Measurements from ENCODE around the gene MOCS1.

The MOCS1 gene

GRCh38 chr6:39930540-39930939, 3.7 kb downstream of the MOCS1 start:
- Histone ChIP-seq H3K4me1 (ENCODE audit: insufficient read depth, insufficient read length) (peaks cover 4% of the 10 kb centered on the region), H3K27me3 (ENCODE audit: insufficient read depth, insufficient read length) (peaks cover 13% of the 10 kb centered on the region), H3K4me3 (ENCODE audit: insufficient read length, low read depth) (no peak overlapping the region), H3K9ac (ENCODE audit: insufficient read length, low read depth) (no peak overlapping the region), H3K9me3 (ENCODE audit: insufficient read depth, low read length) (no peaks in the 10 kb centered on the region), H3K36me3 (ENCODE audit: insufficient read depth, insufficient read length, low read length) (peaks cover 12% of the 10 kb centered on the region)
- DNase-seq (ENCODE audit: low read depth, low spot score) = no peak
- no peak for TF ChIP-seq SUZ12 (IDR thresholded peaks at IDR 0.05; ENCODE audit: extremely low read depth, insufficient read depth, insufficient read length)
- no peak for TF ChIP-seq YY1 (IDR thresholded peaks at IDR 0.05; ENCODE audit: insufficient read depth, insufficient read length)
- no peak for TF ChIP-seq ZNF274 (IDR thresholded peaks at IDR 0.05; ENCODE audit: low read depth, low read length)

- H3K4me3 ChIP-seq (ENCODE audit: insufficient read length, low read depth) = no peak overlapping the region
Measured at GRCh38 chr6:39929733-39930461, 4.4 kb downstream of the MOCS1 start.

GRCh38 chr6:39929039-39929732, 5.1 kb downstream of the MOCS1 start:
- no peak overlapping the region for H3K4me3 ChIP-seq (ENCODE audit: insufficient read length, low read depth)
- H3K4me1 ChIP-seq (ENCODE audit: insufficient read depth, insufficient read length) = peaks cover 4% of the 10 kb centered on the region
- peaks cover 20% of the 10 kb centered on the region for H3K36me3 ChIP-seq (ENCODE audit: insufficient read depth, insufficient read length, low read length)
- no peak for DNase-seq (ENCODE audit: low read depth, low spot score)
- TF ChIP-seq SUZ12 (IDR thresholded peaks at IDR 0.05; ENCODE audit: extremely low read depth, insufficient read depth, insufficient read length) = no peak
- TF ChIP-seq YY1 (IDR thresholded peaks at IDR 0.05; ENCODE audit: insufficient read depth, insufficient read length) = no peak
- TF ChIP-seq ZNF274 (IDR thresholded peaks at IDR 0.05; ENCODE audit: low read depth, low read length) = no peak
- no peaks in the 10 kb centered on the region for H3K9me3 ChIP-seq (ENCODE audit: insufficient read depth, low read length)
- peaks cover 4% of the 10 kb centered on the region for H3K27me3 ChIP-seq (ENCODE audit: insufficient read depth, insufficient read length)
- H3K9ac ChIP-seq (ENCODE audit: insufficient read length, low read depth) = no peak overlapping the region

More at GRCh38 chr6:39929733-39930461, 4.4 kb downstream of the MOCS1 start:
- Histone ChIP-seq H3K9ac (ENCODE audit: insufficient read length, low read depth) (no peak overlapping the region), H3K4me1 (ENCODE audit: insufficient read depth, insufficient read length) (peaks cover 4% of the 10 kb centered on the region), H3K9me3 (ENCODE audit: insufficient read depth, low read length) (no peaks in the 10 kb centered on the region), H3K36me3 (ENCODE audit: insufficient read depth, insufficient read length, low read length) (peaks cover 19% of the 10 kb centered on the region), H3K27me3 (ENCODE audit: insufficient read depth, insufficient read length) (peaks cover 8% of the 10 kb centered on the region)
- TF ChIP-seq YY1 (IDR thresholded peaks at IDR 0.05; ENCODE audit: insufficient read depth, insufficient read length) = no peak
- TF ChIP-seq SUZ12 (IDR thresholded peaks at IDR 0.05; ENCODE audit: extremely low read depth, insufficient read depth, insufficient read length) = no peak
- no peak for TF ChIP-seq ZNF274 (IDR thresholded peaks at IDR 0.05; ENCODE audit: low read depth, low read length)
- no peak for DNase-seq (ENCODE audit: low read depth, low spot score)

GRCh38 chr6:39927159-39927558, 7.1 kb downstream of the MOCS1 start:
- TF ChIP-seq ZNF274 (IDR thresholded peaks at IDR 0.05; ENCODE audit: low read depth, low read length) = no peak

GRCh38 chr6:39926668-39927067, 7.6 kb downstream of the MOCS1 start:
- H3K4me3 ChIP-seq (ENCODE audit: insufficient read length, low read depth) = no peak overlapping the region
- no peaks in the 10 kb centered on the region for H3K9me3 ChIP-seq (ENCODE audit: insufficient read depth, low read length)
- no peak for DNase-seq (ENCODE audit: low read depth, low spot score)
- H3K9ac ChIP-seq (ENCODE audit: insufficient read length, low read depth) = no peak overlapping the region
- no peak for TF ChIP-seq SUZ12 (IDR thresholded peaks at IDR 0.05; ENCODE audit: extremely low read depth, insufficient read depth, insufficient read length)
- no peak for TF ChIP-seq YY1 (IDR thresholded peaks at IDR 0.05; ENCODE audit: insufficient read depth, insufficient read length)
- no peak for TF ChIP-seq ZNF274 (IDR thresholded peaks at IDR 0.05; ENCODE audit: low read depth, low read length)
- H3K36me3 ChIP-seq (ENCODE audit: insufficient read depth, insufficient read length, low read length) = peaks cover 36% of the 10 kb centered on the region
- H3K27me3 ChIP-seq (ENCODE audit: insufficient read depth, insufficient read length) = no peaks in the 10 kb centered on the region
- peaks cover 4% of the 10 kb centered on the region for H3K4me1 ChIP-seq (ENCODE audit: insufficient read depth, insufficient read length)

More at GRCh38 chr6:39927159-39927558, 7.1 kb downstream of the MOCS1 start:
- Histone ChIP-seq H3K9ac (ENCODE audit: insufficient read length, low read depth) (no peak overlapping the region), H3K36me3 (ENCODE audit: insufficient read depth, insufficient read length, low read length) (peaks cover 36% of the 10 kb centered on the region), H3K4me1 (ENCODE audit: insufficient read depth, insufficient read length) (peaks cover 4% of the 10 kb centered on the region), H3K4me3 (ENCODE audit: insufficient read length, low read depth) (no peak overlapping the region), H3K9me3 (ENCODE audit: insufficient read depth, low read length) (no peaks in the 10 kb centered on the region), H3K27me3 (ENCODE audit: insufficient read depth, insufficient read length) (no peaks in the 10 kb centered on the region)
- DNase-seq (ENCODE audit: low read depth, low spot score) = no peak

- no peak overlapping the region for H3K9ac ChIP-seq (ENCODE audit: insufficient read length, low read depth)
- H3K4me3 ChIP-seq (ENCODE audit: insufficient read length, low read depth) = no peak overlapping the region
- H3K27me3 ChIP-seq (ENCODE audit: insufficient read depth, insufficient read length) = no peaks in the 10 kb centered on the region
- TF ChIP-seq ZNF274 (IDR thresholded peaks at IDR 0.05; ENCODE audit: low read depth, low read length) (no peak), YY1 (IDR thresholded peaks at IDR 0.05; ENCODE audit: insufficient read depth, insufficient read length) (no peak), SUZ12 (IDR thresholded peaks at IDR 0.05; ENCODE audit: extremely low read depth, insufficient read depth, insufficient read length) (no peak)
- no peaks in the 10 kb centered on the region for H3K9me3 ChIP-seq (ENCODE audit: insufficient read depth, low read length)
- peaks cover 2% of the 10 kb centered on the region for H3K4me1 ChIP-seq (ENCODE audit: insufficient read depth, insufficient read length)
- peaks cover 36% of the 10 kb centered on the region for H3K36me3 ChIP-seq (ENCODE audit: insufficient read depth, insufficient read length, low read length)
- DNase-seq (ENCODE audit: low read depth, low spot score) = no peak
Measured at GRCh38 chr6:39925931-39926290, 8.4 kb downstream of the MOCS1 start.

- Histone ChIP-seq H3K9ac (ENCODE audit: insufficient read length, low read depth) (no peak overlapping the region), H3K4me1 (ENCODE audit: insufficient read depth, insufficient read length) (peaks cover 2% of the 10 kb centered on the region), H3K36me3 (ENCODE audit: insufficient read depth, insufficient read length, low read length) (peaks cover 36% of the 10 kb centered on the region), H3K4me3 (ENCODE audit: insufficient read length, low read depth) (no peak overlapping the region), H3K9me3 (ENCODE audit: insufficient read depth, low read length) (no peaks in the 10 kb centered on the region), H3K27me3 (ENCODE audit: insufficient read depth, insufficient read length) (no peaks in the 10 kb centered on the region)
- no peak for TF ChIP-seq ZNF274 (IDR thresholded peaks at IDR 0.05; ENCODE audit: low read depth, low read length)
- TF ChIP-seq SUZ12 (IDR thresholded peaks at IDR 0.05; ENCODE audit: extremely low read depth, insufficient read depth, insufficient read length) = no peak
- no peak for TF ChIP-seq YY1 (IDR thresholded peaks at IDR 0.05; ENCODE audit: insufficient read depth, insufficient read length)
- DNase-seq (ENCODE audit: low read depth, low spot score) = no peak
Measured at GRCh38 chr6:39925191-39925930, 8.9 kb downstream of the MOCS1 start.
